ENCODE results near the gene ADGRF5.
"Not testable (repeated sequence)": the region's sequence is repeated elsewhere in the genome, so short reads cannot be mapped to it uniquely, and the experiment has no call there.

ADGRF5 gene

DNA sequence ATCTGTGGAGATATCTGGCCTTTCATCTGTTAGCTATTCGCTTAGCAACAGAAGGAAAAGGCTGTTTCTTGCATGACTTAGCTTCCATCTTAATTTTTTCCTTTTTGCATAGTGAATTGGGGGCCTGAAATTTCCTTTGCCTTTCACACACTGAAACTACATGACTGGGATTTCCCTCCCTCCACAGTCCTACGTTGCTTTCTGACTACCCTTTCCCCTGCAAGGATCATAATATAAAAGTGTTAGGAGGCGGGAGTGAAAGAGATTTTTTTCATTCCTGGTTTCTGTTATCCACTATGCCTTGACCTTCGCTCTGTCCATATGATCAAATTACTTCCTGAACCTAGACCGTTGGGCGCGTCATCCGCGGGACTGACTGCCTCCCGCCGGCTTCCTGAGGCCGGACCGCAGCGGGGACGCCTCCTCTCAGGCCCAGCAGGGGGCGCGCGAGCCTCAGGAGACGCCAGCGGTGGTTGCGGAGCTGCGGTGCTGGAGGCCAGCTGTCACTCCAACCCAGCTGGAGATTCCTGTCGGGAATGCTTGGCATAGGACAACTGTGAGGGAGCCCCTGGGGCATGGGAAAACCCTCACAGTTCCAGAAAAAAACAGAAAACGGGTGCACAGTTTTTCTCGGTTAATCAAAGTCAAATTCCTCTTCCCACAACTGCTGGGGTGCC is 72.9 kb downstream of the ADGRF5 start:
- DNase-seq (ENCODE audit: extremely low read depth, low read depth) = peak; percentile 29
- H3K4me3 ChIP-seq (replicated peaks; ENCODE audit: low read depth, low read length) = no peak overlapping the region
- TF ChIP-seq, protein P1, sequence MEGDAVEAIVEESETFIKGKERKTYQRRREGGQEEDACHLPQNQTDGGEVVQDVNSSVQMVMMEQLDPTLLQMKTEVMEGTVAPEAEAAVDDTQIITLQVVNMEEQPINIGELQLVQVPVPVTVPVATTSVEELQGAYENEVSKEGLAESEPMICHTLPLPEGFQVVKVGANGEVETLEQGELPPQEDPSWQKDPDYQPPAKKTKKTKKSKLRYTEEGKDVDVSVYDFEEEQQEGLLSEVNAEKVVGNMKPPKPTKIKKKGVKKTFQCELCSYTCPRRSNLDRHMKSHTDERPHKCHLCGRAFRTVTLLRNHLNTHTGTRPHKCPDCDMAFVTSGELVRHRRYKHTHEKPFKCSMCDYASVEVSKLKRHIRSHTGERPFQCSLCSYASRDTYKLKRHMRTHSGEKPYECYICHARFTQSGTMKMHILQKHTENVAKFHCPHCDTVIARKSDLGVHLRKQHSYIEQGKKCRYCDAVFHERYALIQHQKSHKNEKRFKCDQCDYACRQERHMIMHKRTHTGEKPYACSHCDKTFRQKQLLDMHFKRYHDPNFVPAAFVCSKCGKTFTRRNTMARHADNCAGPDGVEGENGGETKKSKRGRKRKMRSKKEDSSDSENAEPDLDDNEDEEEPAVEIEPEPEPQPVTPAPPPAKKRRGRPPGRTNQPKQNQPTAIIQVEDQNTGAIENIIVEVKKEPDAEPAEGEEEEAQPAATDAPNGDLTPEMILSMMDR (IDR thresholded peaks at IDR 0.05; ENCODE audit: low read depth, low read length, missing control alignments) = peak; percentile 96

DNA sequence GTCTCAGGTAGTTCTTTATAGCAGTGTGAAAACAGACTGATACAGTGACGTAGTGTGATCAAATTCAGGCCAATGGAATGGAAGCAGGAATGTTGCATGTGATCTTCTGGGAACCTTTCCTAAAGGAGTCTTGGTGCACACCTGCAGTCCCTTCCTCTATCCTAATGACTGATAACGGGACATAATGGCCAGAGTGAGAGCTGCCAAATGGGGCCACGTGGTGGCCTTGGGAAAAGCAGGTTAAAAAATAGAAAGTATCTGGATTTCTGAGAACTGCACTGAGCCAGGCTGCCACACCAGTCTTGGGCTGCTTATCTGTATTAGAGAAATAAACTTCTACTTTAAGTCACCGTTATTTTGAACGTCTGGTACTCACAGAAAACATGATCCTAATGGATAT is 76.6 kb downstream of the ADGRF5 start:
- DNase-seq (ENCODE audit: extremely low read depth, low read depth) = no peak
- H3K4me3 ChIP-seq (replicated peaks; ENCODE audit: low read depth, low read length) = no peak overlapping the region
- TF ChIP-seq, protein P1 (IDR thresholded peaks at IDR 0.05; ENCODE audit: low read depth, low read length, missing control alignments) = no peak

DNA sequence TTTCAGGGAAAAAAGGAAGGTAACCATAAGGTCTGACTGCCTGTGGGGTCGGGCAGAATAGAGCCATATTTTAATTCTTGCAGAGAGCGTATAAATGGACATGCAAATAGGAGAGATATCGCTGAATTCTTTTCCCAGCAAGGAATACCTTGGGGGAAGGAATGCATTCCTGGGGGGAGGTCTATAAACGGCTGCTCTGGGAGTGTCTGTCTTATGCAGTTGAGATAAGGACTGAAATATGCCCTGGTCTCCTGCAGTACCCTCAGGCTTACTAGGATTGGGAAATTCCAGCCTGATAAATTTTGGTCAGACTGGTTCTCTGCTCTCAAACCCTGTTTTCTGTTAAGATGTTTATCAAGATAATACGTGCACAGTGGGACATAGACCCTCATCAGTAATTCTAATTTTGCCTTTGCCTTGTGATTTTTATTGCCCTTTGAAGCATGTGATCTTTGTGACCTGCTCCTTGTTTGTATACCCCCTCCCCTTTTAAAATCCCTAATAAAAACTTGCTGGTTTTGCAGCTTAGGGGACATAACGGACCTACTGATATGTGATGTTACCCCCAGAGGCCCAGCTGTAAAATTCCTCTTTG is 79.4 kb downstream of the ADGRF5 start:
- not testable (repeated sequence) for DNase-seq (ENCODE audit: extremely low read depth, low read depth); H3K4me3 ChIP-seq (replicated peaks; ENCODE audit: low read depth, low read length)

DNA sequence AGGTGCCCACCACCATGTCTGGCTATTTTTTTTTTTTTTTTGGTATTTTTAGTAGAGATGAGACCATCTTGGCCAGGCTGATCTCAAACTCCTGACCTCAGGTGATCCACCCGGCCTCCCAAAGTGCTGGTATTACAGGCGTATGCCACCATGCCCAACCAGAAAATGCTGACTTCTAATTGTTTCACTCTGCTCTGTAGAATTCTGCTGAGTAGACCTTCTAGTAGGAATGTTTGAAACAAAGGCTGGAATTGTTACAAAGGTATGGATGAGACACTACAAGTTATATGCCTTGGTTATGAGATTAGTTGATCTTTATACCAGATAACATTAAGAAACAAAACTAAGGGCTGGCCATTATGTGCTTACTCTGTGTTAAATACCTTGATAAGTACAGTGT is 83.7 kb downstream of the ADGRF5 start:
- H3K4me3 ChIP-seq (replicated peaks; ENCODE audit: low read depth, low read length) = no peak overlapping the region
- TF ChIP-seq, protein P1 (IDR thresholded peaks at IDR 0.05; ENCODE audit: low read depth, low read length, missing control alignments) = no peak
- no peak for DNase-seq (ENCODE audit: extremely low read depth, low read depth)

DNA sequence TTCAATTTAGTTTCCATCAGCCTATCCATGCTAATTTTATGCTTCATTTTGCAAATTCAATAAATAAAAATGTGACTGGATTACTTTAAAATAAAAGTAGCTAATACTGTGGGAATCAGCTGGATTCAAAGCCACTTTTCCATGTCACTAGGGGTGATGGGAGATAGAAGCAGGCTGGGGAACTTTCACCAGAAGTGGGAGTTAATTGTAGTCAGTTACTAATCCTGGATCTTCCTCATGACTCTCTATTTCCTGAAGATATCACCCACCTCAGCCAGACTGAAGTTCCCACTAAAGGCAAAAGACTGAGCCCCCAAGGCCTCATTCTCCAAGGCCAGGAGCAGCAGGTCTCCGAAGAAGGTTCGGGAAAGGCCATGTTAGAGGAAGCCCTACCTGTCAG is 86.7 kb downstream of the ADGRF5 start:
- DNase-seq (ENCODE audit: extremely low read depth, low read depth); H3K4me3 ChIP-seq (replicated peaks; ENCODE audit: low read depth, low read length): not testable (repeated sequence)

DNA sequence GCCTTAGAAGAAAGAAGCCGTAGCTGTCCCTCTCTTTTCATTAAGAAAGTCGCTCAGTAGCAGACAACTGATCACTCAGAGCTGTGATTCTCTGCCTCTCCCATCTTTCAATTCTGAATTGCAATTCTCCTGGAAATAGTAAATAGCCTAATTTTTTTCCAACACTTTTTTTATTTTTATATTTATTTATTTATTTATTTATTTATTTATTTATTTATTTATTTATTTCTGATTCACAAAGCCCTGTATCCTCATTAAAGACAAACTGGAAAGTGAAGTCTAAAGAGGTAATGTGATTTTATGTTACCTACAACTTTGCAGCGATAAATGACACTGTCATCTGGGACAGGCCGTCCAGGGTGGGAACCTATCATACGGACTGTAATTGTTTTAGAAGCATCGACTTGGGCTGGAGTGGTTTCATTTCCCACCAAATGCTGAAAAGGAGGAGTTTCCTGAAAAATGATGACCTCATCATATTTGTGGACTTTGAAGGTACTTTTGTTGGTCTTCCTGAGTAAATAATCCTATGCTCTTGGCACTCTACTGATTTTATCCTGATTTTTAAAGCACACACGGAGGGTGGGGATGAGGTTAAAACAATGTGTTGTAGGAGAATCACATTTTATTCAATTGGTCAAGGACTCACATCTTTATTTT is 87.4 kb downstream of the ADGRF5 start:
- not testable (repeated sequence) for DNase-seq (ENCODE audit: extremely low read depth, low read depth); H3K4me3 ChIP-seq (replicated peaks; ENCODE audit: low read depth, low read length)

DNA sequence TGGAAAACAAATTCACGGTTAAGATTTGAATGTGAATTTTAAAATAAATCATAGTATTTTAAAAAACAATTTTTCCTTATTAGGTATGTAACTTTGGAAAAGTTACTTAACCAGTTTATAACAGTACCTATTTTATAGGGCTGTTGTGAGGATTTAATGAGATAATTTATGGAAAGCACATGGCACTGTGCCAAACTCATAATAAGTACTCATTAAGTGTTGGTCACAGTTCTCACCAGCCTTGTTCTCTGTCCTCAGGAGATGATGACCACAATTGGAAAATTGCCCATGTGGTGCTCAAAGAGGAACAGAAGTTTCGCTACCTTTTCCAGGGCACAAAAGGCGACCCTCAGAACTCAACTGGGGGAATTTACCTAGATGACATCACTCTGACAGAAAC is 88.9 kb downstream of the ADGRF5 start:
- H3K4me3 ChIP-seq (replicated peaks; ENCODE audit: low read depth, low read length) = no peak overlapping the region
- TF ChIP-seq, protein P1 (IDR thresholded peaks at IDR 0.05; ENCODE audit: low read depth, low read length, missing control alignments) = no peak
- no peak for DNase-seq (ENCODE audit: extremely low read depth, low read depth)

DNA sequence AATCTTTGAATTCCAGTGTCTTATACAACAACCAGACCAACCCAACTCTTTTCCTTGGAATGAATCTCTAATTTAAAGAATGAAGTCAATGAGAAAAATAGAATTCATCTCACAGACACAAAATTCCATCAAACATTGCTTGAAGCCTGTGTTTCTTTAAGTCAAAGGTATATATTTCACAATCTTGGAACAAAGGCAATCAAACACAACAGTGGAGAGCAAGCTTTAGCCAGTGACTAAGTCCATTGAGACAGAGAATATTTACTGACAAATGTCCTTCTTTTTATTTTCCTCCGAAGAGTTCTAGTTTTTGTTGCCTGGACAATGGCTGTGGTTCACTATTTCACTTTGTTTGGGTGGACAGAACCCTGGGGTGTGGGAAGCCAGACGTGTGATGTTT is 92.8 kb downstream of the ADGRF5 start:
- TF ChIP-seq, protein P1 (IDR thresholded peaks at IDR 0.05; ENCODE audit: low read depth, low read length, missing control alignments) = no peak
- no peak overlapping the region for H3K4me3 ChIP-seq (replicated peaks; ENCODE audit: low read depth, low read length)
- DNase-seq (ENCODE audit: extremely low read depth, low read depth) = no peak
